ENCODE results near the gene SYPL1. TPM values are rescaled to one million over a fixed set of nuclear protein-coding genes. Genes with fewer than 3 reads are reported as not detected.

SYPL1 gene
- total and polyA plus RNA-seq, 9 of the 15 experiments (the other 6 are each of a cell fraction or from before 2014, with no cell fraction given) = 23.8 to 214 (median 70.2) TPM

- TF ChIP-seq REST (IDR thresholded peaks at IDR 0.05; ENCODE audit: borderline replicate concordance) (peak; percentile 49; the same call in 1 of the 2 replicates), REST (CRISPR knock-in tag; IDR thresholded peaks at IDR 0.05; ENCODE audit: low read depth) (no peak), YBX1 (IDR thresholded peaks at IDR 0.05) (no peak), KHSRP (IDR thresholded peaks at IDR 0.05) (peak; percentile 84; the same call in 1 of the 2 replicates), ZNF175 (CRISPR knock-in tag; IDR thresholded peaks at IDR 0.05; ENCODE audit: low read depth) (peak; percentile 95), FOXK1 (CRISPR knock-in tag; IDR thresholded peaks at IDR 0.05; ENCODE audit: borderline replicate concordance) (0 out of 2 replicates have a peak, but pooled peaks have one; percentile 30), E2F4 (CRISPR knock-in tag; IDR thresholded peaks at IDR 0.05; ENCODE audit: low read depth) (no peak), PHTF2 (CRISPR knock-in tag; IDR thresholded peaks at IDR 0.05) (no peak), BCL6 (CRISPR knock-in tag; IDR thresholded peaks at IDR 0.05) (no peak), THRA (IDR thresholded peaks at IDR 0.05) (no peak), ETV5 (CRISPR knock-in tag; IDR thresholded peaks at IDR 0.05; ENCODE audit: low read depth) (peak; percentile 80; the same call in 1 of the 2 replicates), MBD1 (CRISPR knock-in tag; IDR thresholded peaks at IDR 0.05) (no peak), ZNF449 (CRISPR knock-in tag; IDR thresholded peaks at IDR 0.05) (peak; percentile 74; the same call in 1 of the 2 replicates)
Observed at GRCh38 chr7:106071999-106072714, 40.0 kb downstream of the SYPL1 start (continued).

Data from K562 (cell line).